HG03025 (cell line): ENCODE results near the gene SLC22A12.
"Not testable (repeated sequence)": the region's sequence is repeated elsewhere in the genome, so short reads cannot be mapped to it uniquely, and the experiment has no call there.

Source experiments
- ATAC-seq: cut with Tn5 transposase; IDR thresholded peaks from one replicate; pipeline ENCODE4 v1.9.1; 2021; ENCODE audit warnings: mild to moderate bottlenecking, moderate library complexity; ENCODE audit not compliant: unreplicated experiment, low FRiP score

SLC22A12 gene

GRCh38 chr11:64590763-64591221 lies at the start of gene SLC22A12:
TSS of gene SLC22A12 (plus strand) at chr11:64591220. CDS start at chr11:64591557, 337 bp downstream.
- ATAC-seq = no peak

- ATAC-seq = no peak
Observed at GRCh38 chr11:64542172-64543125, 48.6 kb upstream of the SLC22A12 start.

- ATAC-seq = no peak
Observed at GRCh38 chr11:64543818-64544217, 47.2 kb upstream of the SLC22A12 start.

DNA sequence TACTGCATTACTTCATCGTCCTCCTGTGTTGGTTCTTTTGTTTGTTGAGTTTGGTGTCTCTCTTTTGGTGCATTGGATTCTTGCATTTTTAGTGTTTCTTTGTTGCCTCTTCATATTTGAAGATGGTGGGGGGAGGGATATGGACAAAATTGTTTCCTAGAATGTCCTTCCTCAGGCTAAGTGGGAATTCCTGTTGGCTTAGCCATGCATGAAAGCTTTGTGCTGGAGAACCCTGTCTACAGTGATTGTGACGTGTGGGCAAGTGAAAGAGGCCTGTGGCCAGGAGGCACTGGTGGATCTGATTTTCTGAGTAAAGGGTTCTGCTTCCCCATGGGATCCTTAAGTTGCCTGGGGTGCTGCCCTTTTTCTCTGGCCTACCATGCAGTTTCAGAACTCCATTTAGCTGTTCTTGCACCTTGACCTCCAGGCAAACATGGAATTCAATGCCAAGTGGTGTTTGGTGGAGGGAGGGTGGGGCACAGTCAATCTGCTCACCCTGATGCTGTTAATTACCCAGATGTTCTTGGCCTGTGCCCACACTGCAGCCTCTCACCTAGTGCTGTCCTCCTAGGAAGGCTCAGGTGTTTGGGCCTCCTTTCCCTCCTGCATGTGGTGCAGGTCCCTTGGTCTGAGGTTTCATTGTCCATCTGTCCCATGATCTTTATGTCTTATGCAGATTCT lies 46.3 kb upstream of the SLC22A12 start:
- ATAC-seq = no peak

GRCh38 chr11:64545619-64546018 lies 45.4 kb upstream of the SLC22A12 start:
- no peak for ATAC-seq

GRCh38 chr11:64546176-64546575 lies 44.8 kb upstream of the SLC22A12 start:
- ATAC-seq = no peak

GRCh38 chr11:64546600-64546999 lies 44.4 kb upstream of the SLC22A12 start:
- no peak for ATAC-seq

- ATAC-seq = no peak
Observed at GRCh38 chr11:64549969-64550368, 41.1 kb upstream of the SLC22A12 start.

GRCh38 chr11:64553554-64554201 lies 37.3 kb upstream of the SLC22A12 start:
- no peak for ATAC-seq

- ATAC-seq = no peak
Observed at GRCh38 chr11:64556044-64556720, 34.8 kb upstream of the SLC22A12 start.

DNA sequence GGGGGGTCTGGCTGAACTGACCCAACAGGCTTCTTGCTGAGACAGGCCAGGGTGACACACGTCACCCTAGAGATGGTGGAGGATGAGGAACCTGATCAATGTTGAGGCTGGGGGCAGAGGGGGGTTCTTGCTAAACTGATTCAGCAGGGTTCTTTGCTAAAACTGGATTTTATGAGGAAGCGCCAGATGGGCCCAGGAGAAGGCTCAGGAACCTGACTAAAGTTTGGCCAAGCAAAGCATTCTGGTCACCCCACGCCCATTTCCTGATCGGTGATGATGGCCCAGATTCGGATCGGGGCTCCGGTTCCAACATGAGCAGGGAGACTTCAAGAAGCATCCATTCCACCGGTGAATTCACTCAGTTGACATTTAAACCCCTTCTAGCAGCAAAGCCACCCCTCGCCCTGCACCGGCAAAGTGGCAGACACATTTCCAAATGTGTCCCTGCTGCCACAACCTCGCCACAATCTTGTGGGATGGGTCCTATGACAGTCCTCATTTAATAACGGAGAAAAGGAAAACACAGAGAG lies 34.2 kb upstream of the SLC22A12 start:
- no peak for ATAC-seq

DNA sequence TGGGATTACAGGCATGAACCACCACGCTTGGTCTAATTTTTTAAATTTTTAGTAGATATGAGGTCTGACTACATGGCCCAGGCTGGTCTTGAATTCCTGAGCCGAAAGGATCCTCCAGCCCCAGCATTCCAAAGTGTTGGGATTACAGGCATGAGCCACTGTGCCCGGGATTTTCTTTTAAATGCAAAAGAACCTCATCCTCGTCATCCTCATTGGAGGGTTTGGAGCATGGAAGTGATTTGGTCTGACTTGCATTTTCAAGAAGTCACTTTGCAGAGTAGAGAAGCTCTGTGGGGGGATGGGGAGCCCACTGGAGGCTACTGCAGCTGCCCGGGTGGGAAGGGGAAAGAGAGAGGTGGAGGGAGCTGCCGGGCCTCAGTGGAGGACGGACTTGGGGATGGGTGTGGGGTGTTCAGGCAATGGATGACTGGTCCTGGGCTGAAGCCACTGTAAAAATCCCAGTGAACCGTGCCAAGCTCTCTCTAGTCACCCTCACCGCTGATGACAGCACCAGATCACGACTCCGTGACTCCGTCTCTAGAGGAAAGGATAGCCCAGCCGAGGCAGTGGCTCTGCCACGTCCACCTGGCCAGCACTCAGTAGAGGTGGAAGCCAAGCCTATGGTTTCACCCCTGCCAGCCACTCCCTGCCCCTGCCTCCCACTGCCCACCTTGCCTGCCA lies 32.8 kb upstream of the SLC22A12 start:
- no peak for ATAC-seq

GRCh38 chr11:64558869-64559268 lies 32.2 kb upstream of the SLC22A12 start:
- ATAC-seq = no peak

DNA sequence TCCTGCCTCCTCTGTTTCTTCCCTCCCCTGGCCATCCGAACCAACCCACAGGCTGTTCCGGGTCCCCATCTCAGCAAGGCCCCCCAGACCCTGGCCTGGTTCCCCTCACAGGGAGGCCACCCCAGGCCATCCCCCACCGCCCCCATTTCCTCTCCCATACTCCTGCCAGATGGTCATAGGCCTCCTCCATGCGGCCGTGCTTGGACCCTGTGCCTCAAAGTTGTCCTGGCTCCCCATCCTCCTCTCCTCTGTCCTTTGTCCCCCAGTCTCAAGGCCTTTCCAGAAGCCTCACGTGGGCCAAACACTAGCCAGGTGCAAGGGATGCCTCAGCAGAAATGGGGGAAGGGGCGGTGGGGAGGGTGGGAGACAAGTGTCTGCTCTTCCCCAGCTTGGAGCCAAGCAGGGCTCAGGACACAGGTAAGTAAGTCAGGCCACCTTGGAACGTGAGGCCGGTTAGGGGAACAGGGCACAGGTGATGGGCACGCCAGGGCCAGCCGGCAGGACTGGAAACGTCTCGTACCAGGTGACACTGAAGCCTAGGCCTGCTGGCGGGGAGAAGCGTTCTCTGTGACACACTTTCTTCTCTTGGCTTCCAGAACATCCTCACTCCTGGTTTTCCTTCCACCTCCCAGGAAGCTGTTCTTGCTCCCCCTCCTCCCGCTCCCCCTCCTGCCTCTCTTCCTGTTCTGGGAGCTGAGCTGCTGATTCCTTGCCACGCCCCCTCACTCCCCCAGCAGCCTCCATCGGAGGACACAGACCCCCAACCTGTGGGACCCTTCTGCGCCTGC lies 31.5 kb upstream of the SLC22A12 start:
- no peak for ATAC-seq

GRCh38 chr11:64560139-64560771 lies 30.8 kb upstream of the SLC22A12 start:
- ATAC-seq = no peak

DNA sequence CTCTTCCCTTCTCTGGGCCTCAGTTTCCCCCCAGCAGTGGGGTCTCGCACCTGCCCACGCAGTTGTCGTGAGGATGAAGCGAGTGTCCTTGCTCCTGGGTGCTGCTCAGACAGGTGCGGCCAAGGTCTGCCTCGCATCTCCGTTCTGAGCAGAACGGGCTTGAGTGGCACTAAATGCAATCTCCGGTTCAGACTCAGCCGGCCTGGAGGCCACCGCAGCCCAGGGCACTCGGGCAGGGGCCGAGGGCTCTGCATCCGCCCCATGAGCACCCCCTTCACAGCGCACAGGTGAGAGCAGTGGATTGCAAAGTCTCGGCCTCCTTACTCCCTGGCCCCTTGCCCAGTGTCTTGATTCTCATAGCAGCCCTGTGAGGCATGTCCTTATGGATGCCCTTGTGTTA lies 30.1 kb upstream of the SLC22A12 start:
- no peak for ATAC-seq

GRCh38 chr11:64561429-64561828 lies 29.6 kb upstream of the SLC22A12 start:
- not testable (repeated sequence) for ATAC-seq

DNA sequence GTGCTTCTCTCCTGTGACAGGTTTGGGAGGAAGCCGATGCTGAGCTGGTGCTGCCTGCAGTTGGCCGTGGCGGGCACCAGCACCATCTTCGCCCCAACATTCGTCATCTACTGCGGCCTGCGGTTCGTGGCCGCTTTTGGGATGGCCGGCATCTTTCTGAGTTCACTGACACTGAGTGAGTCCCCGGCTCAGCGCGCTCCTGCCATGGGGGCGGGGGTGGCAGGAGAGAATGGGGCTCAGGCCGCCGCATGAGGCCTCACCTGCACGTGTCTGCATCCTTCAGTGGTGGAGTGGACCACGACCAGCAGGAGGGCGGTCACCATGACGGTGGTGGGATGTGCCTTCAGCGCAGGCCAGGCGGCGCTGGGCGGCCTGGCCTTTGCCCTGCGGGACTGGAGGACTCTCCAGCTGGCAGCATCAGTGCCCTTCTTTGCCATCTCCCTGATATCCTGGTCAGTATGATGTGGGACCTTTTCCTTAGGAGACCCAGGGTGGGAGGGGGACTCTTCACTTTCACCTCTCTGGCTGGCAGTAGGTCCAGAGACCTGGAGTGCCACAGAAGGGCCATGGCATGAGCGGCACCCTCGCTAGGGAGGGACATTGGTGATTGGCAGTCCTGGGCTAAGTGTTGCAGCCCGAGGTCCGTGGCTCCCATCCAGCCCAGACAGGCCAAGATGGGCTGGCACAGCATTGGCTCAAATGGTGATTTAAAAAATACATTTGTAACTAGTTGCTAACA lies 28.9 kb upstream of the SLC22A12 start:
- ATAC-seq = no peak
